Stimulated activated naive CD8-positive, alpha-beta T cell treated with anti-CD3 and anti-CD28 coated beads, Interleukin-15, Interleukin-2, amounts not matched to agents 100 ng/mL and 50 ng/mL, for 24 hours (primary cell): ENCODE results near the gene EEFSEC.

Experiments
- H3K27ac Mint-ChIP-seq: one replicate; pipeline ENCODE4 v1.8.0; 2021; ENCODE audit warnings: mild to moderate bottlenecking, mixed read lengths
- H3K27me3 Mint-ChIP-seq: one replicate; pipeline ENCODE4 v1.8.0; 2021; ENCODE audit warnings: mixed read lengths
- H3K36me3 Mint-ChIP-seq: one replicate; pipeline ENCODE4 v1.8.0; 2021; ENCODE audit warnings: low read depth, mixed read lengths
- H3K4me1 Mint-ChIP-seq: one replicate; pipeline ENCODE4 v1.8.0; 2021; ENCODE audit warnings: low read depth, mixed read lengths
- H3K4me3 Mint-ChIP-seq: one replicate; pipeline ENCODE4 v1.8.0; 2021; ENCODE audit warnings: mild to moderate bottlenecking, mixed read lengths
- H3K9me3 Mint-ChIP-seq: one replicate; pipeline ENCODE4 v1.8.0; 2021; ENCODE audit warnings: mixed read lengths

The EEFSEC gene

DNA sequence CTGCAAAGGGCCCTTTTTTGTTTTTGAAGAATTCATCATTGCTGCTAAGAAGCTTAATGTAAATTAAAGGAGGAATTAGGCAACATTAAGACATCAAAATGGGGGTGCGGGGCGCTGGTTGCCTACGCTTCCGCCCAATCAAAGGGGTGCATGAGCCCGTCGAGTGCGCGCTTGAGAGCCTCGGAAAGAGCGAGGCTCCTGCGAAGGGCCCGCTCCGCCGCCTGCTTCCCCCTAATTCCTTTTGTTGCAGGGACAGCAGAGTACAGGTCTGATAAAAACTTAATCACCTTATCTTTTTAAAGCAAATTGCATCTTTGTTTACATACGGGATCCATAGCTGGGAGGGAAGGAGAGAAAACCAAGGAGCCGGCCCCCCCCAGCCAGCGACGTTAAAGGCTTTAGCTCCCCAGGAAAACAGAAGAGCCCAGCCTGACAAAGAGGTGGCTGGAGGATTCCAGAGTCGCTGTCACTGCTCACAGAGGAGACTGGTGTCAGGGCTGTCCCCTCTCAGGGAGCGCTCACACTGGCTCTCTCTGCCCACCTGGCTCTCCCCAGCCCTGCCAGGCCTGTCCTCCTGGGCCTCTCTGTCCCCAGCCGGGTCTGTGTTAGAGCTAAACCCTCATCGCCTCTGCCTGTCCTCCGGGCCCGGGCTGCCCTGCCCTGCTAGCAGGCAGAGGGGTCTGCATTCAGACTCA is 246.1 kb downstream of the EEFSEC start:
- Mint-ChIP-seq H3K27ac (no peak overlapping the region), H3K36me3 (no peaks in the 10 kb centered on the region), H3K27me3 (no peaks in the 10 kb centered on the region), H3K4me3 (no peak overlapping the region), H3K9me3 (no peaks in the 10 kb centered on the region), H3K4me1 (no peaks in the 10 kb centered on the region)

- H3K4me3 Mint-ChIP-seq: no peak overlapping the region
- no peaks in the 10 kb centered on the region for H3K36me3 Mint-ChIP-seq
Measured at GRCh38 chr3:128400671-128401070, 247.4 kb downstream of the EEFSEC start.

DNA sequence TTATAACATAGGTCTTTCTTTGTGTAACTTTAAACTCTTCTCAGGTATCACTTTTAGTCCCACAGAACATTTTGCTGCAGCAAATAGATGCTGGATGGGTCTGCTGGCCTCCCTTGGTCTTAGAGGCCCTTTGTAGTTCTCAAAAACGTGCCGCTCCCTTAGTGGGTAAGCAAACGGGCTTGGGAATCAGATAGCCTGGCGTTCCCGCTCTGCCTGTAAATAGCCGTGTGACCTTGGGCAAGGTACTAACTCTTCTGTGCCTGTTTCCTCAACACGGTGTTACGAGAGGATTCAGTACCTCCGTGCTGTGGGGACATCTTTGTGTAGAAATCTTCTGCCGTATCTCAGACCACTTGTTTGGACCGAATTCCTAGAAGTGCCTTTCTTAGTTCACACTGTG is 249.0 kb downstream of the EEFSEC start:
- Mint-ChIP-seq H3K4me3 (no peak overlapping the region), H3K36me3 (no peaks in the 10 kb centered on the region), H3K27me3 (no peaks in the 10 kb centered on the region), H3K9me3 (no peaks in the 10 kb centered on the region), H3K27ac (no peak overlapping the region), H3K4me1 (no peaks in the 10 kb centered on the region)

More at GRCh38 chr3:128400671-128401070, 247.4 kb downstream of the EEFSEC start:
- Mint-ChIP-seq H3K9me3 (no peaks in the 10 kb centered on the region), H3K27me3 (no peaks in the 10 kb centered on the region), H3K27ac (no peak overlapping the region), H3K4me1 (no peaks in the 10 kb centered on the region)

- Mint-ChIP-seq H3K4me3 (no peak overlapping the region), H3K4me1 (no peaks in the 10 kb centered on the region), H3K27ac (no peak overlapping the region), H3K27me3 (no peaks in the 10 kb centered on the region), H3K36me3 (no peaks in the 10 kb centered on the region), H3K9me3 (no peaks in the 10 kb centered on the region)
Measured at GRCh38 chr3:128402998-128403397, 249.7 kb downstream of the EEFSEC start.

DNA sequence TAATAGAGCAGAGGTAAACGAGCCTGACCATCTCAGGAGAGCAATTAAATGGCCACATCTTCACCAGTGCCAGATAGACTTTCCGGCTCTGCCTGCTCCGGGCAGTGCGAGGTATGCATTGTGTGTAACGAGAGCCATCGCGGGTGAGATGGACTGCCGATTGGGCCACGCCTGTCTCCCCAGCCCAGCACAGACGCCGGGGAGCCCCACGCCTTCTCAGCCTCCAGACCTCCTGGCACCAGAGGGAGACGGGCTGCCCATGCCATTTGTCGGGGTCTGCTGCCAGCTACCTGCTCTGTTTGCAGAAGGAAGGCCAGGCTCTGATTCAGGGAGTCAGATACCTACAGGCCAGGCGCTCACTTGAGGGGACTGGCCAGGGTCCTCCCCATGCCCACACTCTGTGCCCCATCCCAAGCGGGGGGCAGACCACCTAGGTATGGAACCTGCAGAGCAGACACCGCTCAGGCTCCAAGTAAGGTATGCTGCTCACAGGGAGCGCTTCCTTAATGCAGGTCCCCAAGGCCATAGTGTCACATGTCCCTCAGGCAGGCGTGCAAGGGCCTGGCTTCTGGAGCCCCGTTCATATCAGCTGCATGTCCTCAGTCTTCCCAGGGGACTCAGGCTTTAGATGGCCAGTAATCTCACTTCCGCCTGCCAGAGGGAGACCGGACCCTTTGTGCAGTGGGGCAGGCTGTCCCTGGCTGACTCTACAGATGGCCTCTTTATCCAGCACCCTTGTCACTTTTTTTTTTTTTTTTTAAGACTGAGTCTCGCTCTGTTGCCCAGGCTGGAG is 251.2 kb downstream of the EEFSEC start:
- Mint-ChIP-seq H3K36me3 (no peaks in the 10 kb centered on the region), H3K9me3 (no peaks in the 10 kb centered on the region), H3K27me3 (no peaks in the 10 kb centered on the region), H3K4me1 (no peaks in the 10 kb centered on the region), H3K27ac (no peak overlapping the region), H3K4me3 (no peak overlapping the region)

- Mint-ChIP-seq H3K9me3 (no peaks in the 10 kb centered on the region), H3K4me3 (no peak overlapping the region), H3K36me3 (no peaks in the 10 kb centered on the region), H3K4me1 (no peaks in the 10 kb centered on the region), H3K27ac (no peak overlapping the region), H3K27me3 (no peaks in the 10 kb centered on the region)
Measured at GRCh38 chr3:128405554-128406277, 252.4 kb downstream of the EEFSEC start.

GRCh38 chr3:128407247-128407646 is 254.0 kb downstream of the EEFSEC start:
- Mint-ChIP-seq H3K27ac (no peak overlapping the region), H3K4me1 (no peaks in the 10 kb centered on the region), H3K9me3 (no peaks in the 10 kb centered on the region), H3K4me3 (no peak overlapping the region), H3K36me3 (no peaks in the 10 kb centered on the region), H3K27me3 (no peaks in the 10 kb centered on the region)

DNA sequence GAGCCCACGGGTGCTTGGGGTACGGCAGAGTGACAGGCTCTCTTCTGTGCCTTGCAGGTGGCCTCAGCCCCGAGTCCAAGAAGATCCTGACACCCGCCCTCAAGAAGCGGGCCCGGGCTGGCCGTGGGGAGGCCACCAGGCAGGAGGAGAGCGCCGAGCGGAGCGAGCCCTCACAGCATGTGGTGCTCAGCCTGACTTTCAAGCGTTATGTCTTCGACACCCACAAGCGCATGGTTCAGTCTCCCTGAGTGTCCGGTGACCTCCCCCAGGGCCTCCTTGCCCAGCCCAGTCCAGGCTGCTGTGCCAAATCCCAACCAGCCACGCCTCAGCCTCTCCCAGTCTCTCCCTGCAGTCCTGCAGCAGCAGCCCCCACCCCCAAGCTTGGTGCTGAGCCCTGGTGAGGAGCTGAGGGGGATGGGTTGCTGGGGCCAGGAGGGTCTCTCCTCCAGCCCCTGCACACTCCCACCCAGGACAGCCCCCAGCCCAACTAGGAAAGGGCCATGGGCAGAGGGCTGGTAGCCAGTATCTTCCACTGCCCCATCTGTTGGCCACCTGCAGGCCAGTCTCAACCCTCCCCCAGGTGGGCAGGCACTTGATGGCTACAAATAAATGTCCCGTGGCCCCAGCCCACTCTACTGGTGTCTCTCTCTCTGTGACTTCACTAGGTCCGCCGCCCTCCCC is 254.9 kb downstream of the EEFSEC start:
- no peak overlapping the region for H3K27ac Mint-ChIP-seq
- H3K4me1 Mint-ChIP-seq: no peaks in the 10 kb centered on the region
- no peaks in the 10 kb centered on the region for H3K36me3 Mint-ChIP-seq
- H3K4me3 Mint-ChIP-seq: no peak overlapping the region
- no peaks in the 10 kb centered on the region for H3K9me3 Mint-ChIP-seq
- H3K27me3 Mint-ChIP-seq: no peaks in the 10 kb centered on the region

DNA sequence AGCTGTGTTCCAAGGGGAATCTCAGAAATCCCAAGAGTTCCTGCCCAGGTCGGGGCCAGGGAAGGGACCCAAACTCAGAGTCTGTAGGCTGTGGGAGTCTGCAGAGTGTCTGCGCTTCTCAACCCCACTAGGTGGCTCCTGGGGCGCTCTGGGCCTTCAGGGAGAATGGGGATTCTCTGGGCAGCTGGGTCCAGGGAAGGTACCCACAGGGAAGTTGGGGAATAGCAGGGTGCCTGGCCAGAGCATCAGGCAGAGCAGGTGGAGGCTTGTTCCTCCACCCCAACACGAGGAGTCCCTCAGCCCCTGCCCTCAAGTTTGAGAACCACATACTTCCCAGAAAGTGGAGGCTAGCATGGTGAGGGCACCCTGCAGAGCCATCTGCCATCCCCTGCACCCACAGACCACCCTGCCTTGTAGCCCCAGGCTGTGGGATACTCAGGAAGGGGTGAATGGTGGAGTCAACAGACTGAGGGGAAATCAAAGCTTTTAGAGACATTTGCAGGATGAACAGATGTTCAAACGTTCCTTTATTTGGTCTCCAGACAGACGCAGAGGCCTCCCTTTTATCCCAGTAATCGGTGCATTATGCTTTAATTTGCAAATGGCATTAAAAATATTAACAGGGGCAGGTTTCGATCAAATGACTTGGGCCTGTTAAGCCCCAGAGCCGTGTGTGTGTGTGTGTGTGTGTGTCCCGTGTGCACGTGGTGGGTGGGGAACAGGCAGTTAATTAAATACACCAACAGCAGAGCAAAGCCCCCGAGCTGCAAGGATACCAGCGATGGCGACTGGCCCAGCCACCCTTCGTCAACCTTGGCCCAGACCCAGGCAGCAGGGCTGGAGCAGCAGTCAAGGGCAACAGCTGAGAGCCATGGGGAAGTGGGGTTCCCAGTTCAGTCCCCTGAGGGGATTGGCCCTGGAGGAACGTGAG is 255.7 kb downstream of the EEFSEC start:
- H3K36me3 Mint-ChIP-seq: no peaks in the 10 kb centered on the region
- no peak overlapping the region for H3K4me3 Mint-ChIP-seq
- no peaks in the 10 kb centered on the region for H3K4me1 Mint-ChIP-seq
- H3K27ac Mint-ChIP-seq: no peak overlapping the region
- no peaks in the 10 kb centered on the region for H3K9me3 Mint-ChIP-seq
- no peaks in the 10 kb centered on the region for H3K27me3 Mint-ChIP-seq

DNA sequence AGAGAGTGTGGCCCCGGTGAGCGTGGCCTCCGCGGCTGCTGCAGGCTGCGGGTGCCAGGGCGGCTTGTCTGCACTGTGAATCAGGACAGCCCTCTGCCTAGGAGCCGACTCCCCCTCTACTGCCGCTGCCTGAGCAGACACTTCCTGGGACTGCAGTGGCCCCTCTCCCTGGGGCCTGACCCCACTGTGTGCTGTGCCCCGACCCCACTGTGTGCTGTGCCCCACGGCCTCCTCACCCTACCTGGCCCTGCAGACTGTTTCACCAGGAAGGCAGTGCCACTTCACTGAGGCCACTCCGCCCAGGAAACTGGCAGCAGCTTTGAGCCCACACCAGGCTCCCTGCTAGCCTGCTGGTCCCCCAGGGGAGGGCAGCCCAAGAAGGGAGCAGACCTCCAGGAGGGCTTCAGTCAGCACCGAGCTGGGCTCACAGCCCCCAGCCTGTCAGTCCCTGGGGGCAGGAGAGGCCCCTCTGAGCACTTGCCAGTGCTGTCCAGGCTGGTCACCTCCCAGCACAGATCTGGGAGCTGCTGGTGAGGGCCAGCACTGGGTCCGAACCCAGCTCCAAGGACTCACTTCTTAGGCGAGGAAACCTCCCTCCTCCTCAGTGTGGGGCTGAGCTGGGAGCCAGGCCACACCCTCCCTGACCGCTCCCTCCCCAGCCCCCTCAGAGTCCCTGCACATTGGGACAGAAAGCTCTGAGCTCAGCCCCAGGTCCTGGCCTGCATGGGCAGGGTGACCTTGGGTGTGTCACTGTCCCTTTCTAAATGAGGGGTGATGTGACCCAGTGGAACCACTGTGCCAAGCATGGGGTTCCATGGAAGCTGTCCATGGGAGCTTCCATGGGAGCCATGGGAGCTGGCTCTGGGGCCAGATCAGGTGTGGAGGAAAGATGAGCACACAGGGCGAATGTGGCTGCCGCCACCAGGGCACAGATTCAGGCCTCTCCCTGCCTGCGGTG is 256.6 kb downstream of the EEFSEC start:
- no peak overlapping the region for H3K4me3 Mint-ChIP-seq
- no peak overlapping the region for H3K27ac Mint-ChIP-seq
- H3K36me3 Mint-ChIP-seq: no peaks in the 10 kb centered on the region
- no peaks in the 10 kb centered on the region for H3K9me3 Mint-ChIP-seq
- H3K27me3 Mint-ChIP-seq: no peaks in the 10 kb centered on the region
- no peaks in the 10 kb centered on the region for H3K4me1 Mint-ChIP-seq

DNA sequence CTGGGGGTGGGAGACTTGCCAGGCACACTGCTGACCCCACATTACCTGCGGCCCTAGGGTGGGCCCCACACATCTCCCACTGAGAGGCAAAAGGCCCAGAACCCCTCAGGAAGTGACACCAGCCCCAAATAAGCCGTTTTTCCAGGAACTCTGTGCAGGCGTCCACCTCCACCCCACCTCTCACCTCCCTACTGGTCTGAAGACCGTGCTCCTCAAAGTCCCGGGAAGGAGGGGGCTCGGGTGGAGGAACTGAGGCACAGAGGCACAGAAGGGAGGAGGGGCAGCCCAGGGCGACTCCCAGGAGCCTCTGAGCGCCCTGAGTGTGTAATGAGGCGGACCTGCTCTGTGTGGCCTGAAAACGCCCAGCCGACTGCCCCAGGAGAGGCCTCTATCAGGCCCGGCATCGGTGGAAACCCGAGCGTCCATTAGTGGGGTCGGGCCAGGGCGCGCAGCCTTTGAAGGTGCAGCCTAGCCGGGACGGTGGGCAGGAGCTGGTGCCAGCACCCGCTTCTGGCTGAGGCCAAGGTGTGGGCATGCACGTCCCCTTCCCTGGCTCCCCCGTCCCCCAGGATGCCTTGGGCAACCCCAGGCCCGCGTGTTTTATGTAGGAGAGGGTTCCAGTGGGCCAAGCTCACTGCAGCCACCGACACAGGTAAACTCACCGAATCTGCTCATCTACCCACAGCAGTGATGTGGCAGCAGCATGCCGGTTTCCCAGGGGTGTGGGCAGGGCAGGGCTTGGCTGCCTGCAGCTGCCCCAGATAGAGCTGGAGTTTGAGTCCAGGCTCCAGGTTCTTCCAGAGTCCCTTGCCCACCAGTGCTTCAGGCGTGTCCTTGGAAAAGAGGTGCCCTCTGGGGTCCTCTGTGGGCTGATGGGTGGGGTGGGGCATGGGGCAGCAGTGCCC is 257.6 kb downstream of the EEFSEC start:
- H3K27me3 Mint-ChIP-seq: no peaks in the 10 kb centered on the region
- H3K4me1 Mint-ChIP-seq: no peaks in the 10 kb centered on the region
- H3K36me3 Mint-ChIP-seq: no peaks in the 10 kb centered on the region
- H3K27ac Mint-ChIP-seq: no peak overlapping the region
- no peaks in the 10 kb centered on the region for H3K9me3 Mint-ChIP-seq
- H3K4me3 Mint-ChIP-seq: no peak overlapping the region

DNA sequence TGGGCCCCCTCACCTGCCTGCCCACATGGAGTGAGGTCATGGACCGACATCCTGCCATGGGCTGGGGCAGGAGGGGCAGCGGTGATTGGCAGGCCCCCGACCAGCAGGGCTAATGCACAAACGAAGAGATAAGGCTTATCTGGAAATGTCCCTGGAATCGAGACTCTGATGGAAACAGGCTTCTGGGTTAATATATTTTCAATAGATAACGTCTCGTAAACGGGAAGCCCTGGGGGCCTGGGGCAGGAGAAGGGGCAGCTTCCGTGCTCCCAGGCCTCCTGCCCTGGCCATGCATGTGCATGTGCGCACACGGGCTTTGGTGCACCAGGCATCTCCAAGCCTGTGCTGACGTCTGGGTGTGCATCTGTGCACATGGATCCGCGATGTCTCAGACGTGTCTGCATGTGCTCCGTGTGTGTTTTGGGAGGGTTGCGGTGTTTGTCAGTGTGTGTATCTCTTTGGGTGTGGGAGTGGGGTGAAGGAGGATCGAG is 258.3 kb downstream of the EEFSEC start:
- Mint-ChIP-seq H3K27me3 (no peaks in the 10 kb centered on the region), H3K9me3 (no peaks in the 10 kb centered on the region), H3K27ac (no peak overlapping the region), H3K4me1 (no peaks in the 10 kb centered on the region), H3K4me3 (no peak overlapping the region), H3K36me3 (no peaks in the 10 kb centered on the region)
